ENCODE measurements around the gene SRRM4. TPM values are rescaled to one million over a fixed set of nuclear protein-coding genes. Genes with fewer than 3 reads are reported as not detected.

SRRM4 gene
- total RNA-seq, 1 donor from 2014 or later: 1.4 TPM

DNA sequence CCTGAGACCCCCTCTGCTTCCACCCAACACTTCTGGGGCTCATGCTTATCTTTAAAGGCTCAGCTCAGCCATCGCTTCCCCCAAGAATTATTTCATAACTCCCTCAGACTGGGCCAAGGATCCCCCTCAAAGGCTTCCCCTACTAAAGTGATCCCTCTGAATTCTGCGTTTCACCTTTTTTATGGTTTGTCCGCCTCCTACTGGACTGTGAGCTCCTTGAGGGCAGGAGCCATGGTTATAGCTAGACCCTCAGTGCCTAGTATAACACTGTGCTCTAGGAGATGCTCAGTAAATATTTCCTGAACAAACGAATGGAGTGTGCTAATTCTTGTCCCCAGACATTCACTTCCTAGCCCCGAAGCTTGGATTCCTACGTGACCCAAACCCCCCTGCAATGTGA lies 20.5 kb upstream of the SRRM4 start:
- TF ChIP-seq, protein P1, sequence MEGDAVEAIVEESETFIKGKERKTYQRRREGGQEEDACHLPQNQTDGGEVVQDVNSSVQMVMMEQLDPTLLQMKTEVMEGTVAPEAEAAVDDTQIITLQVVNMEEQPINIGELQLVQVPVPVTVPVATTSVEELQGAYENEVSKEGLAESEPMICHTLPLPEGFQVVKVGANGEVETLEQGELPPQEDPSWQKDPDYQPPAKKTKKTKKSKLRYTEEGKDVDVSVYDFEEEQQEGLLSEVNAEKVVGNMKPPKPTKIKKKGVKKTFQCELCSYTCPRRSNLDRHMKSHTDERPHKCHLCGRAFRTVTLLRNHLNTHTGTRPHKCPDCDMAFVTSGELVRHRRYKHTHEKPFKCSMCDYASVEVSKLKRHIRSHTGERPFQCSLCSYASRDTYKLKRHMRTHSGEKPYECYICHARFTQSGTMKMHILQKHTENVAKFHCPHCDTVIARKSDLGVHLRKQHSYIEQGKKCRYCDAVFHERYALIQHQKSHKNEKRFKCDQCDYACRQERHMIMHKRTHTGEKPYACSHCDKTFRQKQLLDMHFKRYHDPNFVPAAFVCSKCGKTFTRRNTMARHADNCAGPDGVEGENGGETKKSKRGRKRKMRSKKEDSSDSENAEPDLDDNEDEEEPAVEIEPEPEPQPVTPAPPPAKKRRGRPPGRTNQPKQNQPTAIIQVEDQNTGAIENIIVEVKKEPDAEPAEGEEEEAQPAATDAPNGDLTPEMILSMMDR (conservative IDR thresholded peaks at IDR 0.05): no peak
- DNase-seq (ENCODE audit: extremely low spot score, unreplicated experiment): no peak
- H3K9me3 Mint-ChIP-seq: no peaks in the 10 kb centered on the region
- no peaks in the 10 kb centered on the region for H3K36me3 Mint-ChIP-seq
- peaks cover 25% of the 10 kb centered on the region for H3K27me3 Mint-ChIP-seq
- no peak overlapping the region for H3K4me3 Mint-ChIP-seq
- no peaks in the 10 kb centered on the region for H3K4me1 Mint-ChIP-seq (ENCODE audit: unreplicated experiment)
- H3K27ac Mint-ChIP-seq: no peak overlapping the region

DNA sequence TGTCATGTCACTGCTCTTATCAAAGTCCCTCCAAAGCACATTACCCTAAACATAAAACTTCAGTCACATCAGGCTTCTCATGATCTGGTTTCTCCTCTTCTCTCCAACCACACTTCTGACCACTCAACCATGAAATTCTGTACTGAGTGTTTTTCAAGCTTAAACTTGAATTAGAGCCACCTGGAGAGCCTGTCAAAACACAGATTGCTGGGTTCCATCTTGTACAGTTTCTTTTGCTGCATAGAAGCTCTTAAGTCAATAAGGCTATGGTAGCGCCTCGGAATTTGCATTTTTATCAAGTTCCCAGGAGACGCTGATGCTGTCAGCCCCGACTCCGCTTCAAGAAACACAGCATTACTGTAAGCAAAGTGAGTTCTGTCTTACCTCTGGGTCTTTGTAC lies 16.4 kb upstream of the SRRM4 start:
- DNase-seq (ENCODE audit: extremely low spot score, unreplicated experiment): no peak
- no peak overlapping the region for H3K27ac Mint-ChIP-seq
- peaks cover 4% of the 10 kb centered on the region for H3K9me3 Mint-ChIP-seq
- no peak overlapping the region for H3K4me3 Mint-ChIP-seq
- no peaks in the 10 kb centered on the region for H3K4me1 Mint-ChIP-seq (ENCODE audit: unreplicated experiment)
- H3K36me3 Mint-ChIP-seq: no peaks in the 10 kb centered on the region
- peaks cover 30% of the 10 kb centered on the region for H3K27me3 Mint-ChIP-seq
- TF ChIP-seq, protein P1 (conservative IDR thresholded peaks at IDR 0.05): no peak

DNA sequence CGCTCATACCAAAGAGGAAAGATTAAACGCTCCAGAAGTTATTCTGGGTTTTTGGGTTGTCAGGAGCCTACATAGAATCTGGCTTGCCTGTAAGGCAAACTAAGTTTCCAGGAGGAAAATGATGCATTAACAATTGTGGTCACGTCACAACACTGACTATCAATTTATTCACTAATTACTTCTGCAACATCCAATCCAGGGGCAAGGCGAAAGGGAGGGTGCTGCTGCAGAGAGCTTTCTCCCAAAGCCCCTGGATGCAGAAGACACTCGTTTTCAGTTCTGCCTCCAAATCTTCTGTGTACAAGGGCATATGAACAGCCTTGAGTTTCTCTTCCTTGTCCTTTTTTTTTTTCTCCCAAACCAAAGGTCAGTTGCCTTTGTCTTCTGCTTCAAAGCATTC lies 10.5 kb upstream of the SRRM4 start:
- Mint-ChIP-seq H3K4me3 (no peak overlapping the region), H3K27me3 (peaks cover 30% of the 10 kb centered on the region), H3K27ac (no peak overlapping the region), H3K4me1 (ENCODE audit: unreplicated experiment) (no peaks in the 10 kb centered on the region), H3K9me3 (peaks cover 4% of the 10 kb centered on the region), H3K36me3 (no peaks in the 10 kb centered on the region)
- TF ChIP-seq, protein P1 (conservative IDR thresholded peaks at IDR 0.05): no peak
- no peak for DNase-seq (ENCODE audit: extremely low spot score, unreplicated experiment)

DNA sequence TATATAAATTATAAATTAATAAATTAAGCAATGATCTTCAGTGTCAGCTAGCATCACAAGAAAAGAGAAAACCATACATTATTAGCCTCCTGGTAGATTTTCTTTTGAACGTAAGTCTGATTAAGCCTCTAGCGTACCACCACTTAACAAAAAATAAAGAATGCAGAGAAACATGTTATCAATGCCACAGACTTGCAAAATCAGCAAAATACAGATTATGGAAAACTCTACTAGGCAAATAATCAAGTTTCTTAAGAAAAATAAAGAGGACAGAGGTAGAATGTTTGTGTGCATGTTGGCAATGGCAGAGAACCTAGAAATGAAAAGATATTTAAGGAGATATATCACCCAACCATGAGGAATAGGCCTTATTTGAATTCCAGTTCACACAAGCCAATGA lies 8.4 kb upstream of the SRRM4 start:
- TF ChIP-seq, protein P1 (conservative IDR thresholded peaks at IDR 0.05): no peak
- peaks cover 39% of the 10 kb centered on the region for H3K27me3 Mint-ChIP-seq
- H3K9me3 Mint-ChIP-seq: no peaks in the 10 kb centered on the region
- H3K4me1 Mint-ChIP-seq (ENCODE audit: unreplicated experiment): no peaks in the 10 kb centered on the region
- H3K4me3 Mint-ChIP-seq: no peak overlapping the region
- DNase-seq (ENCODE audit: extremely low spot score, unreplicated experiment): no peak
- no peak overlapping the region for H3K27ac Mint-ChIP-seq
- H3K36me3 Mint-ChIP-seq: no peaks in the 10 kb centered on the region

DNA sequence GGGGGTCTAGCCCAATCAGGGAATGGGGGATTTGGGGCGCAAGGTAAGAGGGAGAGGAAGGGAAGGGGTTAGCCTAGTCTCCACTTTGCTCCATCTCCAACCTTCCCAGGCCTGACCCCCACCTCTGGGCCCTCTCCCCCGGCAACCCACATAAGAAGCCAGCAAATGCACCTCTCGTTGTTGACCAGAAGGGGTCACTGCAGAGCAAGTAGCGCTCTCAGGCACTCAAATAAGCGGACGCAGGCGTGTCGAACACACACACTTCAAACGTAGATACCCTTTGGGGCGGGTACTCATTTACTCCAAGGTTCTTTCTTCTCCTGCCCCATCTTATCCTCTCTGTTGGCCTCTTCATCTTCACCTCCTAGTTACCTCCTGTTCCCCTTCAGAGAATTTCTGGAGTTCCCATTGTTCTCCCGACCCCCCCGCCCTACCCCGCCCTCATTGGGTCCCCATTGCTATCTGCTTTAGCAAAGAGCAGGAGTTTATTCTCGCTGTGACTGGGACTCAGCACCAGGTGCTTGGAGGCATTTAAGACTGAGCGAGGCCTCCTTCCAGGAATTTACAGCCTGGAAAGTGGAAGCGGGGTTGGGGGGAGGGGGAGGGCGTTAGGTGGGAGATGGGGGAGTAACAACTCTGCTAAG lies 1.5 kb upstream of the SRRM4 start:
- H3K4me3 Mint-ChIP-seq: peak overlapping the region; percentile 60
- H3K27ac Mint-ChIP-seq: no peak overlapping the region
- no peaks in the 10 kb centered on the region for H3K36me3 Mint-ChIP-seq
- no peaks in the 10 kb centered on the region for H3K9me3 Mint-ChIP-seq
- peaks cover 87% of the 10 kb centered on the region for H3K27me3 Mint-ChIP-seq
- no peaks in the 10 kb centered on the region for H3K4me1 Mint-ChIP-seq (ENCODE audit: unreplicated experiment)
- TF ChIP-seq, protein P1 (conservative IDR thresholded peaks at IDR 0.05): peak; percentile 90
- DNase-seq (ENCODE audit: extremely low spot score, unreplicated experiment): no peak

All from type B pancreatic cell (in vitro differentiated cells).